HG03066 (cell line): ENCODE measurements around the gene GNE.
"Not testable (repeated sequence)": the region's sequence is repeated elsewhere in the genome, so short reads cannot be mapped to it uniquely, and the experiment has no call there.

Source experiments
- ATAC-seq: cut with Tn5 transposase; IDR thresholded peaks from one replicate; pipeline ENCODE4 v1.9.1; 2021; ENCODE audit warnings: low read depth; ENCODE audit not compliant: unreplicated experiment

The GNE gene

DNA sequence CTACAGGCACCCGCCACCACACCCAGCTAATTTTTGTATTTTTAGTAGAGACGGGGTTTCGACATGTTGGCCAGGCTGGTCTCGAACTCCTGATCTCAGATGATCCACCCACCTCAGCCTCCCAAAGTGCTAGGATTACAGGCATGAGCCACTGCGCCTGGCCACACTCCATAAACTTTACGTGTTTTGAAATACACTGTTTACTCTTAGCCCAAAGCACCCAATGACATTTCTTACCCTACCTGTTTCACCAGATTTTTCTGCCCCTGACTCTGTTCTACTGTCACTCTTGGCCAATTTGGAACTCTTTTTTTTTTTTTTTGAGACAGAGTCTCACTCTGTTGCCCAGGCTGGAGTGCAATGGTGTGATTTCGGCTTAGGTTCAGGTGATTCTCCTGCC, 15.1 kb upstream of the GNE start:
- not testable (repeated sequence) for ATAC-seq

GRCh38 chr9:36268007-36268427, 9.8 kb upstream of the GNE start:
- no peak for ATAC-seq

- no peak for ATAC-seq
Observed at GRCh38 chr9:36264896-36265295, 6.6 kb upstream of the GNE start.

GRCh38 chr9:36263683-36264082, 5.4 kb upstream of the GNE start:
- ATAC-seq, result no peak

GRCh38 chr9:36258996-36259533, 817 bp upstream of the GNE start:
- no peak for ATAC-seq

GRCh38 chr9:36251428-36251827, 6.8 kb downstream of the GNE start:
- ATAC-seq, result no peak

DNA sequence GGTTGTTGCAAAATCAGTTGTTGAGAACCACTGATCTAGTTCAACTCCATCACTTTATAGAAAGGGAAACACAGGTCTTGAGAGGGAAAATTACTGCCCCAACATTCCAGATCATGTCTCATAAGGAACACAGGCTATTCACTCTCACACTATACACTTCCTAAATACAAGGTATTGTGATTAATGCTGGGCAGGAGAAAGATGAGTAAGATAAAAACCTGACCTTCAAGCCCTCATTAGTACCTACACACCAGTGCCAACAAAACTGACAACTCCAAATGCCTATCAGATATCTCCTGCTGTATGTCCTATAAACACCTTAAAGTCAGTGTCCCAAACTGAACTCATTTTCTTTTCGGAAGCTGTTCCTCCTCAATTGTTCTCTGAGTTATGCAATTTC, 8.2 kb downstream of the GNE start:
- no peak for ATAC-seq

DNA sequence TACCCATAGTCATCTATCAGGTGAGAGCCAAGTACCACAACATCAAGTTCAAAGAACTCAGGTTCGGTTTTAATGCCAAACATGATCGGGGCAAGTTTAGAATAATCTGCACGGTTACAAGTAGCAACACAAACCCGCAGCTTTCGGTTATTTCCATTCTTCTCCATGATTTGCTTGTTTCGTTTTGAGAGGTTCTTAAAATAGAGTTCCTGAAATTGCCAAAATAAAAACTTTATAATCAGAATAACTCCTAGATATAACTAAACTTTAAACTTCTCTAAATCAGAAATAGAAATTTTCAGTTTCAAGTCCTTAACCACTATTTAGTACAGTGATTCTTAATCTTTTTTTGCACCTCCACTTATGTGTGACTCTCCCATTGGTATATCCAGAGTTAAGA, 9.1 kb downstream of the GNE start:
- no peak for ATAC-seq

- ATAC-seq, result not testable (repeated sequence)
Observed at GRCh38 chr9:36248061-36248460, 10.2 kb downstream of the GNE start.

DNA sequence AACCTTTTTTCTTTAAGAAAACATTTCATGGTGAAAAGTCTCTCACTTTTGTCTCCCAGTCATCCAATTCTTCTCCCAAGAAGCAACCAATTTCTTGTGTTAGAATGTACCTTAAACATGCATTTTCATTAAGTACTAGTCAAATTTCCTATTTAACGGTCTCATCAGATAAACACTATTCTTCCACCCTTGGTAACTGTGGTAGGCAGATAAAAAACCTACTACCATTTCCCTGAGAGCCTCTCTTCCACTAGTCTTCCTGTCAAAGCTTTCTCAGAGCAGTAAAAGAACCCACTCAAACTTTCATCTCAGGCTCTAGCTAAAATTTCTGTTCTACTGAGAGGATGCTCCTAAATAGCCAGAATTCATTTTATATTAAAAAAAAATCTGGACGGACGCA, 10.9 kb downstream of the GNE start:
- ATAC-seq, result no peak

- no peak for ATAC-seq
Observed at GRCh38 chr9:36245906-36246305, 12.3 kb downstream of the GNE start.

DNA sequence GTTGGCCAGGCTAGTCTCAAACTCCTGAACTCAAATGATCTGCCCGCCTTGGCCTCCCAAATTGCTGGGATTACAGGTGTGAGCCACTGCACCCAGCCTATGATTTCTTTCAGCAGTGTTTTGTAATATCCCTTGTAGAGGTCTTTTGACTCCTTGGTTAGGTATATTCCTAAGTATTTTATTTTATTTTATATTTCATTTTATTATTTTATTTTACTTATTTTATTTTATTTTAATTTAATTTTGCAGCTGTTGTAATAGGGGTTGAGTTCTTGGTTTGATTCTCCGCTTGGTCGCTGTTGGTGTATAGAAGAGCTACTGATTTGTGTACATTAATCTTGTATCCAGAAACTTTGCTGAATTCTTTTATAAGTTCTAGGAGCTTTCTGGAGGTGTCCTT, 18.6 kb downstream of the GNE start:
- not testable (repeated sequence) for ATAC-seq

- ATAC-seq, result not testable (repeated sequence)
Observed at GRCh38 chr9:36239205-36239604, 19.0 kb downstream of the GNE start.

DNA sequence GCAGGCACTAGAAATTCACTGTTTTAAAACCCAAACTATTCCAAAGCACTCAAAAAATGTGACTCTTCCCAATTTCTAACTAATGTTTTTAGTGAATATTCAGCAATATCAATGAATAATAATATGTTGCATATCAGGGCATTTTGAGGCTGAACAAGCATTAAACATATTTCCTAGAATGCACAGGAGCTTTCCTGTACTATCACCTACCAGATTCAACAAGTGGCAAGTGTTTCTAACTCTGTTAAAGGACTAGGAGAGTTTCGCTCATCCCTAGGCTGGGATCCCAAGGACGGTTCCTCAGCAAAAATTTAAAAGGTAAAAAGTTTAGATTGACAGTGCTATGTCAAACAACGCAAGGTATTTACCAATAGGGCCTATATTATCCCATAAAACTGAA, 21.0 kb downstream of the GNE start:
- ATAC-seq, result no peak

GRCh38 chr9:36222449-36222848, 35.8 kb downstream of the GNE start:
- ATAC-seq, result no peak

DNA sequence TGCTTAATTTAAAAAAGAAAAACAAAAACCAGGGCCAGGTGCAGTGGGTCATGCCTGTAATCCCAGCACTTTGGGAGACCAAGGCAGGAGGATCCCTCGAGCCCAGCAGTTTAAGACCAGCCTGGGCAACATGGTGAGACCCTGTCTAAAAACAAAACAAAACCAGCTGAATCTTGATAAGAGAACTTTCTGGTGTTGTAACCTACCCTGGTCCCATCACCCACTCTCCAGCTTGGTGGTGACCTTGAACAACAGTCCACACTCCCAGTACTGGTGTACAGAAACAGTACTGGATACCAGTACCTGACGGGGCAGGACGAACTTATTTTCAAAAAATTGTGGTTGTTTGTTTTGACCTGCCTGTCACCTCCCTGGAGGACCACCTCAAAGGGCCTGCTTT, 36.6 kb downstream of the GNE start:
- no peak for ATAC-seq

DNA sequence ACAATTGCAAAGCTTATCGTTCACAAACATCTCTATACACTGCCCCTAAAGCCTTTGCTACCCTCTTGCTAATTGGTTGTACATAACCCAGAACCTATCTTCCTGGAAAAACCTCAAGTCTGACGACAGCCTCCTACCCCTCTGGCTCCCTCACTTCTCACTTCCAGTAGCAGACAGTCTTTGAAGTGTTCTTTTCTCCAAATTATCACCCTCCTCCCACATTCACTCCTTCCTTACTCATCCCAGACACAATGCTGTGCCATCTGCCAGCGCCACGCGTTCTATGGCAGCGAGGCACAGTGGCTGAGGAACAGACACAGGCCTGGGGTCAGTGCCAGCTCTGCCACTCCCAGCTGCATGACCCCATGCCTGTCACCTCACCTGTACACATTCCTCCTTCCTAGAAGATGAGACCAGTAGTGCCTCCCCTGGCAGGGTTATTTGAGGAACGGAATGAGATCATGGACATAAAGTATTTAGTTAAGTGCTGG, 39.8 kb downstream of the GNE start:
- no peak for ATAC-seq

DNA sequence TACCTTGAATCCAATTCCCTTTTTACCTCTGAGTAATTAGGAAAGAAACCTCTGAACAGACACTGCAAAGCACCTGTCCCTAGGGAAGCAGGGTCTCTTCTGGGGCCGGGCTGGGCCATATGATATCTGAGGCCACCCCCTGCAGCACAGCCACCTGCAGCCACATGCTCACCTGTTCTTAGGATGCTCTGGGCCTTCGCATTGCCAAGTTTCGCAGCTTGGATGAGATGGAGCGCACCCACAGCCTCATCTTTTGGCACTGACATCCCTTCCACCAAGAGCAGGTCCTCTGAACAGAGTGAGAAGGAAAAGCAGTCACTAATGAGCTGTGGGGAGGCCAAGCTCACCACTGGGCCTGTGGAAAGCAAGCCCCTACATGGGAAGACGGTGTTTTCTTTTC, 40.2 kb downstream of the GNE start:
- ATAC-seq, result no peak

- no peak for ATAC-seq
Observed at GRCh38 chr9:36217256-36217968, 40.8 kb downstream of the GNE start.

- no peak for ATAC-seq
Observed at GRCh38 chr9:36214571-36214970, 43.7 kb downstream of the GNE start.

- no peak for ATAC-seq
Observed at GRCh38 chr9:36213989-36214388, 44.3 kb downstream of the GNE start.

GRCh38 chr9:36213387-36213786, 44.9 kb downstream of the GNE start:
- no peak for ATAC-seq
